Thyroid gland (tissue), 4 donors: ENCODE measurements around the gene CDH4.

ENCODE experiments used
- CTCF ChIP-seq, 6 experiments: fragments of 200-600 bp in 3 of 6; fragments of 450-650 bp in 3 of 6; sonication (generic) in 3 of 6; IDR thresholded peaks; one replicate each; pipeline ENCODE4 v1.5.1; 2016 to 2019; ENCODE audit warnings: antibody characterized with exemption in 6 of 6, mild to moderate bottlenecking in 2 of 6, inconsistent platforms in 1 of 6, moderate library complexity in 1 of 6
- POLR2A ChIP-seq, 2 donors: fragments of 450-650 bp; IDR thresholded peaks; one replicate each; pipeline ENCODE4 v1.6.1; 2017; ENCODE audit warnings: antibody characterized with exemption in 2 of 2, mild to moderate bottlenecking in 2 of 2, moderate library complexity in 1 of 2

GRCh38 chr20:61487997-61488371, 235.9 kb downstream of the CDH4 start:
- no peak for TF ChIP-seq POLR2A (IDR thresholded peaks at IDR 0.05)
- no peak for TF ChIP-seq CTCF (IDR thresholded peaks at IDR 0.05)
